Transverse colon (tissue), 4 donors: Measurements from ENCODE around the gene CCDC174.

Experiments
- CTCF ChIP-seq, 5 experiments: fragments of 200-600 bp in 3 of 5; fragments of 450-650 bp in 2 of 5; sonication (generic) in 3 of 5; IDR thresholded peaks; 1 replicate in 2 of 5; 2 replicates in 3 of 5; pipeline ENCODE4 v1.5.1; 2016 to 2017; ENCODE audit warnings: antibody characterized with exemption in 5 of 5, inconsistent platforms in 3 of 5, mild to moderate bottlenecking in 2 of 5, moderate library complexity in 1 of 5
- POLR2AphosphoS5 ChIP-seq, 3 donors: sonication (generic); formaldehyde crosslinking; IDR thresholded peaks; one replicate each; pipeline ENCODE4 v1.6.1; 2016; ENCODE audit warnings: antibody characterized with exemption in 3 of 3

GRCh38 chr3:14631687-14632441 is 19.7 kb upstream of the CCDC174 start:
- TF ChIP-seq POLR2AphosphoS5 (IDR thresholded peaks at IDR 0.05), result no peak
- TF ChIP-seq CTCF (IDR thresholded peaks at IDR 0.05), result no peak
